UCSD-AML1 (cell line): Measurements from ENCODE around the gene TRIM31.

Experiments
- DNase-seq: peaks from one replicate; lab custom pipeline; 2025; ENCODE audit not compliant: unreplicated experiment; lab: John Stamatoyannopoulos, UW

The TRIM31 gene

DNA sequence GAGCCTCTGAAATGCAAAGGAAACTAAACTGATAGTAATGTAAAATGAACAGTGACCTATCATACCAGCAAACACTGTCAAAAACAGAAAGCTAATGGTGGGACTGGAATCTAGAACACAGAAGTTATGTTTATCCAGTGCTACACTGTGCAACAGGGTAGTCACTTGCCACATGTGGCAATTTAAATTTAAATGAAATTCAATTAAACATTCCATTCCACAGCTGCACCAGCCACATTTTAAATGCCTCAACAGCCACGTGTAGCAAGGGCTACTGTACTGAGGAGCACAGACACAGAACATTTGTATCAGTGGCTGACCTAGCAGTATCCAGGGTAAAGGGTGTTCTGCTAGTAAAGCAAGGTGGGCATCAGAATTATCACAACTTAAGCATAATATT is 57.4 kb downstream of the TRIM31 start:
- DNase-seq, result no peak

DNA sequence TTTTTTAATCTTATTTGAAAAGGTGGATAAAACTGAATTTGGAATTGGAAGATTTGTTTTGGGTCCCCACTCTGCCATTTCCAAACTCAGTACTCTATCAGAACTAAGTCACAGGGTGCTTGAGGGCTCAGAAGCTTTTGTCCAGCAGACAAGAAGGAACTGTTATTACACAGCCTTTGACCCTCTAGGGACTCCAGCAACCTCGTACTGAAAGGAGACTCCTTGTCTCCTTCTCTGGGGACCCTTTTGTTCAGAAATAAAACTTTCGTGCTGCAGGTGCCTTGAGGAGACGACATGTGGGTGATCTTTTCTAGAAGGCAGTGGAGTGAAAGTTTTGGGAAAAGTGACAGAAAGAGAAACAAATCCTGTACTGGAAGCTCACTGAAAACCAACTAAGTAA is 59.2 kb downstream of the TRIM31 start:
- no peak for DNase-seq
